Measurements from ENCODE around the gene TMEM151A. TPM values are rescaled to one million over a fixed set of nuclear protein-coding genes. Genes with fewer than 3 reads are reported as not detected.
"Not testable (repeated sequence)": the region's sequence is repeated elsewhere in the genome, so short reads cannot be mapped to it uniquely, and the experiment has no call there.

Gene TMEM151A
- total RNA-seq, 2 experiments from 2014 or later: not detected

DNA sequence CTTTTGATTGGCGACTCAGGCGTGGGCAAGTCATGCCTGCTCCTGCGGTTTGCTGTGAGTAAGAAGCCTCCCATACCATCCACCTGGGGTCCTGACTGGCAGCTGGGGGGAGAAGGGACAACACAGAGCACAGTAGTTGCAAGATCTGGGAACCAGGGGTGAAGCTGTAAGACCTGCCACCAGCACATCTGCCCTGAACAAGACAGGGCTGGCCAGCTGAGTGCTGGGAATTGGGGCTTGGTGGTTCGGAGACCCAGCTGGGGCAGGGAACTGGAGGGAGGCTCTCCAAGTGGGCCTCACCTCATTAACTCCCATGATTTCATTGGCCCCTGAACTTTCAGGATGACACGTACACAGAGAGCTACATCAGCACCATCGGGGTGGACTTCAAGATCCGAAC lies 19.9 kb upstream of the TMEM151A start:
- Mint-ChIP-seq H3K36me3 (peaks cover 32% of the 10 kb centered on the region), H3K4me3 (peak overlapping the region; percentile 25), H3K9me3 (no peaks in the 10 kb centered on the region), H3K27me3 (no peaks in the 10 kb centered on the region), H3K27ac (peak overlapping the region; percentile 38), H3K4me1 (peaks cover 44% of the 10 kb centered on the region)
- DNase-seq (no peak), ATAC-seq (ENCODE audit: low read depth) (no peak)
- POLR2A ChIA-PET: interaction anchor here (2.2 kb wide), 1 partner anchor 10 kb away, joined by 10 read pairs; no protein-coding TSS in a partner anchor

GRCh38 chr11:66272596-66272995 lies 19.1 kb upstream of the TMEM151A start:
- peak overlapping the region; percentile 49 for H3K4me3 Mint-ChIP-seq
- no peak for ATAC-seq (ENCODE audit: low read depth)
- DNase-seq: no peak
- POLR2A ChIA-PET: interaction anchor here (1.0 to 2.2 kb wide), 4 partner anchors 9 to 40 kb away, joined by 3 to 10 read pairs (median 4); partner anchors contain the start of gene YIF1A
- H3K36me3 Mint-ChIP-seq: peaks cover 32% of the 10 kb centered on the region
- H3K9me3 Mint-ChIP-seq: no peaks in the 10 kb centered on the region
- no peaks in the 10 kb centered on the region for H3K27me3 Mint-ChIP-seq
- H3K27ac Mint-ChIP-seq: peak overlapping the region; percentile 11
- peaks cover 41% of the 10 kb centered on the region for H3K4me1 Mint-ChIP-seq

GRCh38 chr11:66274219-66274618 lies 17.5 kb upstream of the TMEM151A start:
- no peak for DNase-seq
- POLR2A ChIA-PET: no interaction called here
- ATAC-seq (ENCODE audit: low read depth): no peak
- peaks cover 41% of the 10 kb centered on the region for H3K4me1 Mint-ChIP-seq
- peaks cover 6% of the 10 kb centered on the region for H3K27me3 Mint-ChIP-seq
- H3K9me3 Mint-ChIP-seq: no peaks in the 10 kb centered on the region
- peak overlapping the region; percentile 7 for H3K27ac Mint-ChIP-seq
- H3K4me3 Mint-ChIP-seq: no peak overlapping the region
- H3K36me3 Mint-ChIP-seq: peaks cover 31% of the 10 kb centered on the region

DNA sequence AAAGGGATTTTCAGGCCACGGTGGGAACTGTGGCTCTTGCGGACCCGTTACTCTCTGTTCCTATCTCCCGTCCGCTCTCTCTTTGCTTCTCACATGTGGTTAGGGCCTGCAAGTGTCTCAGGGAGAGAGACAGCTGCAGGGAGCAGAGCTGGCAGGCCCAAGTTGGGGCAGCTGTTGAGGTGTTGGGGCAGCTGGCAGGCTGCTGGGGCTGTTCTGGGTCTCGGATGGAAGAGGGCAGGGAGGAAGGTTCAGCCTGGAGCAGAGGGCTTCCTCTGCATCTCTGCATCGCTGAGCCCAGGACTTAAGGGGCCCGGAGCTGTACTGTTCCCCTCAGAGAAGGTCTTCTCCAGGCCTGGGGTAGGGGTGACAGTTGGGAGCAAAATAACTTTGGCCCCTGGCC lies 16.3 kb upstream of the TMEM151A start:
- Mint-ChIP-seq H3K9me3 (no peaks in the 10 kb centered on the region), H3K27ac (no peak overlapping the region), H3K27me3 (peaks cover 14% of the 10 kb centered on the region), H3K36me3 (peaks cover 30% of the 10 kb centered on the region), H3K4me3 (no peak overlapping the region), H3K4me1 (peaks cover 34% of the 10 kb centered on the region)
- no peak for DNase-seq
- ATAC-seq (ENCODE audit: low read depth): no peak
- POLR2A ChIA-PET: no interaction called here

- ATAC-seq (ENCODE audit: low read depth): no peak
- DNase-seq: no peak
- H3K4me3 Mint-ChIP-seq: no peak overlapping the region
- H3K9me3 Mint-ChIP-seq: no peaks in the 10 kb centered on the region
- peaks cover 29% of the 10 kb centered on the region for H3K4me1 Mint-ChIP-seq
- H3K27me3 Mint-ChIP-seq: peaks cover 14% of the 10 kb centered on the region
- H3K36me3 Mint-ChIP-seq: peaks cover 25% of the 10 kb centered on the region
- POLR2A ChIA-PET: no interaction called here
- H3K27ac Mint-ChIP-seq: no peak overlapping the region
Observed at GRCh38 chr11:66275984-66276612, 15.6 kb upstream of the TMEM151A start.

DNA sequence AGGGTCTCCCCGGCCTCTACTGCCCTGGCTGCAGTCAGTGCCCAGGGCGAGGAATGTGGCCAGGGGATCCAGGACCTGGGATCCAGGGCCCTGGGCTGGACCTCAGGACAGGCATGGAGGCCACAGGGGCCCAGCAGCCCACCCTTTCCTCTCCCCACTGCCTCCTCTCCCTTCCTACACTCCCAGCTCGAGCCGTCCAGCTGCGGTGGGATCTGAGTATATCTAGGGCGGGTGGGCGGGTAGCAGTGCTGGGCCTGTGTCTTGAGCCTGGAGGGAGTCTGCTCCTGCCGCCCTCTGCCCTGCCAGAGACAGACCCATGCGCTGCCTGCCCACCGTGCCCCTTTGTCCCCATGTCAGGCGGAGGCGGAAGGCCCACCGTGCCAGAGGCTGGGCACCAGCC lies 15.1 kb upstream of the TMEM151A start:
- H3K4me1 Mint-ChIP-seq: peaks cover 28% of the 10 kb centered on the region
- H3K9me3 Mint-ChIP-seq; H3K4me3 Mint-ChIP-seq; DNase-seq; ATAC-seq (ENCODE audit: low read depth): not testable (repeated sequence)
- peaks cover 14% of the 10 kb centered on the region for H3K27me3 Mint-ChIP-seq
- POLR2A ChIA-PET: interaction anchor here (0.8 to 1.3 kb wide), 3 partner anchors 9 to 36 kb away, joined by 3 to 12 read pairs (median 5); partner anchors contain the start of genes RAB1B and YIF1A
- peak overlapping the region; percentile 2 for H3K27ac Mint-ChIP-seq
- peaks cover 24% of the 10 kb centered on the region for H3K36me3 Mint-ChIP-seq

- H3K9me3 Mint-ChIP-seq; H3K4me3 Mint-ChIP-seq; ATAC-seq (ENCODE audit: low read depth); DNase-seq: not testable (repeated sequence)
- peaks cover 14% of the 10 kb centered on the region for H3K27me3 Mint-ChIP-seq
- POLR2A ChIA-PET: interaction anchor here (0.8 to 1.3 kb wide), 3 partner anchors 9 to 36 kb away, joined by 3 to 12 read pairs (median 5); partner anchors contain the start of genes RAB1B and YIF1A
- peaks cover 20% of the 10 kb centered on the region for H3K36me3 Mint-ChIP-seq
- peak overlapping the region; percentile 2 for H3K27ac Mint-ChIP-seq
- peaks cover 25% of the 10 kb centered on the region for H3K4me1 Mint-ChIP-seq
Observed at GRCh38 chr11:66277064-66277463, 14.6 kb upstream of the TMEM151A start.

GRCh38 chr11:66277471-66278362 lies 14.0 kb upstream of the TMEM151A start, which contains the start of gene CNIH2:
TSS of gene CNIH2 (plus strand) at chr11:66278175. CDS start at chr11:66278457, 282 bp downstream.
- H3K4me3 Mint-ChIP-seq: peak within 1 kb of the TSS; percentile 62
- H3K9me3 Mint-ChIP-seq: no peaks in the 10 kb centered on the region
- H3K27ac Mint-ChIP-seq: peak within 1 kb of the TSS; percentile 2
- DNase-seq (peak; percentile 77), ATAC-seq (ENCODE audit: low read depth) (peak; percentile 39)
- H3K4me1 Mint-ChIP-seq: peaks cover 21% of the 10 kb centered on the region
- peaks cover 14% of the 10 kb centered on the region for H3K36me3 Mint-ChIP-seq
- H3K27me3 Mint-ChIP-seq: peaks cover 14% of the 10 kb centered on the region
- POLR2A ChIA-PET: interaction anchor here (0.8 to 1.3 kb wide), 3 partner anchors 10 to 35 kb away, joined by 3 to 12 read pairs (median 5); partner anchors contain the start of genes RAB1B and YIF1A

GRCh38 chr11:66278363-66279091 lies 13.2 kb upstream of the TMEM151A start:
- POLR2A ChIA-PET: no interaction called here
- peaks cover 22% of the 10 kb centered on the region for H3K4me1 Mint-ChIP-seq
- no peaks in the 10 kb centered on the region for H3K9me3 Mint-ChIP-seq
- ATAC-seq (ENCODE audit: low read depth) (no peak), DNase-seq (no peak)
- peaks cover 11% of the 10 kb centered on the region for H3K36me3 Mint-ChIP-seq
- H3K27me3 Mint-ChIP-seq: peaks cover 14% of the 10 kb centered on the region
- H3K4me3 Mint-ChIP-seq: peak overlapping the region; percentile 62
- H3K27ac Mint-ChIP-seq: no peak overlapping the region

DNA sequence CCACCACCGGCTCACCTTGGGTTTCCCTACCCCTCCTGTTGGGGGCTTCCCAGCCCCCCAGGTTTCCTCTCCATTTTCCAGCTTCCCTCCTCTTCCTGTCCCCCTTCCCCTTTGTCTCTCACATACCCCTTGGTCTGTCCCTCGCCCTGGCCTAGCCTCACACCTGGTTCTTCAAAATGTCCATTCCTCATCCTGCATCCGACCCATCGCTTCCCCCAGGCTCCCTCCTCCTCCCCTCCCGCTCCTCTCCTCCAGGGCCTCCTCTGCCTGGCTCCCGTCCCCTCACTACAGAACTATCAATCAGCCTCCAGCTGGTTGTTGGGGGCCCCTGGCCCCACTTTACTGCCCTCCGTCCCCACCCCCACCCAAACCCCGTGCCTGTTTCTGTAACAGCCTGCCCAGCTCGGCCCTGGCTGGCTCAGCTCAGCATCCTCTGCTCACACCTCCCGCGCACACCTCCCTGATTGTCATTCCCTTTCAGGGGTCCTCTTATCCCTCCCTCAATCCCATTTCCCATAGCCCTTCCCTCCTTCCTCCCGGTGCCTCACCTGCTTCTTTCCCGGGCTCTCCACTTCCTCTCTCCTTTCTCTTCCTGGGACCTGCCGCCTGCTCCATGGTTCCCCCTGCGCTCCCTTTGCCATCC lies 12.5 kb upstream of the TMEM151A start:
- H3K9me3 Mint-ChIP-seq: no peaks in the 10 kb centered on the region
- ATAC-seq (ENCODE audit: low read depth): no peak
- H3K27me3 Mint-ChIP-seq: peaks cover 14% of the 10 kb centered on the region
- H3K4me3 Mint-ChIP-seq: peak overlapping the region; percentile 62
- POLR2A ChIA-PET: no interaction called here
- H3K4me1 Mint-ChIP-seq: peaks cover 19% of the 10 kb centered on the region
- no peak for DNase-seq
- H3K36me3 Mint-ChIP-seq: peaks cover 8% of the 10 kb centered on the region
- H3K27ac Mint-ChIP-seq: peak overlapping the region; percentile 48

- peaks cover 14% of the 10 kb centered on the region for H3K27me3 Mint-ChIP-seq
- POLR2A ChIA-PET: interaction anchor here (1.0 to 3.8 kb wide), 3 partner anchors 8 to 12 kb away, joined by 3 to 20 read pairs (median 10); partner anchors contain the start of genes RAB1B and YIF1A
- H3K4me3 Mint-ChIP-seq: no peak overlapping the region
- peaks cover 5% of the 10 kb centered on the region for H3K36me3 Mint-ChIP-seq
- DNase-seq (peak; percentile 29), ATAC-seq (ENCODE audit: low read depth) (no peak)
- no peak overlapping the region for H3K27ac Mint-ChIP-seq
- H3K4me1 Mint-ChIP-seq: peaks cover 19% of the 10 kb centered on the region
- H3K9me3 Mint-ChIP-seq: no peaks in the 10 kb centered on the region
Observed at GRCh38 chr11:66280428-66280827, 11.3 kb upstream of the TMEM151A start.

DNA sequence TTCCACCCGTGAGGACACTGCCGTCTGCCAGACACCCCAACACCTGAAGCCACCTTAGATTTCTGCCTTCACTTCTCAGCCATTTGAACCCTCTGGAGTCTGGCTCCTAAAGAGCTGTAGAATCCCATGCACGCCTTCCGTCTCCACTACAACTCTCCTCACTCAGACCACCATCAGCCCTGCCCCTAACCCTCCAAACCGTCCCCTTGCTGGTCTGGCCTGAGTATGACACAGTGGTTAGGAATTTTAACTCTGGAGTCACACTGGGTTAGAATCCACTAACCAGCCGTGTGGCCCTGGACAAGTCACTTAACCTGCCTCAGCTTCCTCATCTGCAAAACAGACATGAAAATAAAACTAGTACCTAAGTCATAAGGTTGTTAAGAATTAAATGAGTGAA lies 10.7 kb upstream of the TMEM151A start:
- Mint-ChIP-seq H3K4me3 (no peak overlapping the region), H3K27me3 (peaks cover 14% of the 10 kb centered on the region), H3K36me3 (peaks cover 5% of the 10 kb centered on the region), H3K27ac (no peak overlapping the region), H3K4me1 (peaks cover 19% of the 10 kb centered on the region), H3K9me3 (no peaks in the 10 kb centered on the region)
- ATAC-seq (ENCODE audit: low read depth) (no peak), DNase-seq (no peak)
- POLR2A ChIA-PET: interaction anchor here (1.0 to 3.8 kb wide), 3 partner anchors 8 to 13 kb away, joined by 3 to 20 read pairs (median 10); partner anchors contain the start of genes RAB1B and YIF1A

Data from activated naive CD8-positive, alpha-beta T cell treated with anti-CD3 and anti-CD28 coated beads, Interleukin-2, amount 10 ng/mL, durations not matched to agents 7 days and 5 days (primary cell).